Stimulated activated effector memory CD8-positive, alpha-beta T cell treated with anti-CD3 and anti-CD28 coated beads, Interleukin-12 subunit alpha, Interleukin-12 subunit beta, amount 100 ng/mL, for 72 hours (primary cell): Measurements from ENCODE around the gene OAF.
A peak's percentile ranks its signal among the peaks of the same experiment; 100 is the strongest.
"Not testable (repeated sequence)": the region's sequence is repeated elsewhere in the genome, so short reads cannot be mapped to it uniquely, and the experiment has no call there.

ENCODE experiments used
- ATAC-seq: fragments of 150-1000 bp; cut with Tn5 transposase; 2 replicates; pipeline ENCODE4 v1.10.0; 2021
- DNase-seq, 2 donors: peaks; one replicate each; pipeline ENCODE4 v3.0.0; 2021 to 2022; ENCODE audit warnings: low spot score in 2 of 2
- H3K27ac Mint-ChIP-seq: one replicate; pipeline ENCODE4 v1.8.0; 2022; ENCODE audit warnings: mild to moderate bottlenecking, mixed read lengths
- H3K36me3 Mint-ChIP-seq: one replicate; pipeline ENCODE4 v1.8.0; 2022; ENCODE audit warnings: mild to moderate bottlenecking, mixed read lengths
- H3K4me1 Mint-ChIP-seq: one replicate; pipeline ENCODE4 v1.8.0; 2022; ENCODE audit warnings: mixed read lengths
- H3K4me3 Mint-ChIP-seq: one replicate; pipeline ENCODE4 v1.8.0; 2022; ENCODE audit warnings: mild to moderate bottlenecking, mixed read lengths
- H3K9me3 Mint-ChIP-seq: one replicate; pipeline ENCODE4 v1.8.0; 2022; ENCODE audit warnings: mixed read lengths

Gene OAF

GRCh38 chr11:120210626-120211521 lies at the start of gene OAF:
OAF (plus strand) TSS chr11:120211032; CDS start chr11:120211280, 248 bp downstream.
- Mint-ChIP-seq H3K36me3 (no peaks in the 10 kb centered on the region), H3K27ac (peak within 1 kb of the TSS; percentile 67), H3K9me3 (no peaks in the 10 kb centered on the region), H3K4me3 (peak within 1 kb of the TSS; percentile 93), H3K4me1 (peaks cover 20% of the 10 kb centered on the region)
- peak; percentile 88 for ATAC-seq
- peak; percentile 27 to 79 for DNase-seq

- H3K4me3 Mint-ChIP-seq: no peak overlapping the region
- peaks cover 8% of the 10 kb centered on the region for H3K9me3 Mint-ChIP-seq
- H3K27ac Mint-ChIP-seq: no peak overlapping the region
- H3K36me3 Mint-ChIP-seq: no peaks in the 10 kb centered on the region
- DNase-seq (peak in 1 of 2 donors; percentile 43), ATAC-seq (no peak)
- peaks cover 4% of the 10 kb centered on the region for H3K4me1 Mint-ChIP-seq
Observed at GRCh38 chr11:120167659-120168058, 43.2 kb upstream of the OAF start.

GRCh38 chr11:120168108-120168959 lies 42.5 kb upstream of the OAF start:
- Mint-ChIP-seq H3K4me3 (peak overlapping the region; percentile 61), H3K9me3 (peaks cover 8% of the 10 kb centered on the region), H3K27ac (no peak overlapping the region), H3K36me3 (no peaks in the 10 kb centered on the region), H3K4me1 (peaks cover 4% of the 10 kb centered on the region)
- ATAC-seq (no peak), DNase-seq (peak in 1 of 2 donors; percentile 33)

DNA sequence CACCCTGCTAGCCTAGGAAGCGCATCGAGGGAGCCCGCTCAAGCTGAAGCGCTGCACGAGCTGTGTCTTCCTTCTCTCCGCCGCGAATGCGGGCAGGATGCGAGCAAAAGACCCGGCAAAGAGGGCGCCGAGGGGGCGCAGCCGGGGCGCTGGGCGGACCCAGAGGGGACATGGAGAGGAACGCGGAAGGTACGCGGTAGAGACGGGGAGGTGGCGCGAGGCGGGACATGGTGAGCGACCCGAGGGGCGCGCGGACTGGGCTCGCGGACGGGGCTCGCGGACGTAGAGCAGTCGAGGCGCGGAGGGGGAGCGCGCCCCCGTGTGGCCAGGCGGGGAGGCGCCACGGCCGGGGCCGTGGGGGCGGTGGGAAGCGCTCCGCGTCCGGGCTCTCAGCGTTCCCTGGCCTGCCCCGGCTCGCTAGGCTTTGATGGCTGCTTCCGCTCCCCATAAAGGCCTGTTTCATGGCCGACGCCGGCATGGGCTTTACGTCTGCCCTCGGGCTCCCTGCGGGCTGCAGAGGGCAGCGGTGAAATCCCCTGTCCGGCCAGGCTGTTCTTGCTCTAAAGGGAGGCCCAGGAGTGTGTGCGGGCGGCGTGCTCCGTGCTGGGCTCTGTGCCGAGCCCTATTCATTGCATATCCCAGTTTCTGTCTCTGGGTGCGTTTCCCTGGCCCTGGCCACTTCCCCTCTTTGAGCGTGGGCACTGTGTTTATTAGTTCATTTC lies 41.7 kb upstream of the OAF start:
- ATAC-seq (peak; percentile 81), DNase-seq (peak; percentile 60 to 82)
- Mint-ChIP-seq H3K36me3 (no peaks in the 10 kb centered on the region), H3K9me3 (peaks cover 8% of the 10 kb centered on the region), H3K4me3 (peak overlapping the region; percentile 61), H3K27ac (no peak overlapping the region), H3K4me1 (peaks cover 4% of the 10 kb centered on the region)

DNA sequence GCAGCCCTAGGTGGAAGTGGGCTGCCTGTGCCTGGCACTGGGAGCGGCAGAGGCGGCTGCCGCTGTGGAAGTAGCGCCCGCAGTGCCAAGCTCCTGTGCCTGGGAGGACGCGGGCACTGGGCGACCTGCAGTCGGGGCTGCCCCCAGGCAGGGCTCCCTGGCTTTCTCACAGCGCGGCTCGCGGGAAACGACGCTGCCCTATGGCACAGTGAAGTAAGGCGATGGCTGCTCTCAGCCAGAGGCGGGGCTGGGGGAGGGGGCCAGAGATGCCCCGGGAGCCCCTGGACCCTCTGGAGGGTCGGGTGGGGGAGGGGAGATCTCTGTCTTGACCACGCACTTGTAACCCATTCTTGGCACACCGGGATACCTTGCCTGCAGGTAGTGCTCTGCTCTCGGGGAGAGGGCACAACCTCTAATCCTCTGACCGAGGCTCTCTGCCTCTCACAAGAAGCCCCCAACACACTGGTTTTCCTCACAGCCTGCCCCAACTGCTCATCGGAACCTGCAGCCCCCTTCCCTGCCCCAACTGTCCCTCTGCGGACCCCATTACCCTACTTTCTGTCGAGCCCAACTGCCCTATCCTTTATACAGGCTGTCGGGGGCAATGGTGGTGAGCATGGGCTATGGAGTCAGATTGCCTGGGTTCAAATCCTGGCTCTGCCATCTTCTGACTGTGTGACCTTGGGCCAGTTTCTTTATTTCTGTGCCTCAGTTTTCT lies 40.7 kb upstream of the OAF start:
- H3K9me3 Mint-ChIP-seq: peaks cover 6% of the 10 kb centered on the region
- ATAC-seq (no peak), DNase-seq (peak in 1 of 2 donors; percentile 44)
- H3K4me3 Mint-ChIP-seq: no peak overlapping the region
- no peaks in the 10 kb centered on the region for H3K36me3 Mint-ChIP-seq
- no peak overlapping the region for H3K27ac Mint-ChIP-seq
- H3K4me1 Mint-ChIP-seq: peaks cover 4% of the 10 kb centered on the region

DNA sequence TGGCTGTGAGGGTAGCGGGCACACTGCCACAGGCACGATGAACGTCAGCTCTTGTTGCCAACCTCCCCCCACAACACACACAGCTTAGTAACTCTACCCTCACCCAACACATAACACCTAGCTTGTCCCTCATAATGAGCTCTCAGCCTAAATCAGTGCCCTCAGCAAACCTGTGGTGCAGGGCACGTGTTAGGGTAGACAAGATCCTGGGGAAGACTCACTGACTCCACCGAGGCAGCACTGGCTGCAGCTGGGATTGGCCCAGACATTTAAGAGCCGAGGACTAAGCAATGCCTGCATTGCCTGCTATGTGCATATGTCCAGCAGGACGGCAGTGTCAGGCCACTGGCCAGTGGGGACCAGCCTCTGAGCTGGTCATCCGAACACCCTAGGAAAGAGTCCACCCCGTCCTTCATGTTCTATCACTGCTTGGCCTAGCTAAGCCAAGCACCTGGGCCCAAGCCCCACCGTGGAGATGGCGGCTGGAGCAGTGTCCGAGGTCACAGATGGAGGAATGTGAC lies 40.0 kb upstream of the OAF start:
- Mint-ChIP-seq H3K9me3 (peaks cover 1% of the 10 kb centered on the region), H3K4me3 (no peak overlapping the region), H3K4me1 (peaks cover 4% of the 10 kb centered on the region), H3K27ac (no peak overlapping the region), H3K36me3 (no peaks in the 10 kb centered on the region)
- ATAC-seq (no peak), DNase-seq (no peak)

DNA sequence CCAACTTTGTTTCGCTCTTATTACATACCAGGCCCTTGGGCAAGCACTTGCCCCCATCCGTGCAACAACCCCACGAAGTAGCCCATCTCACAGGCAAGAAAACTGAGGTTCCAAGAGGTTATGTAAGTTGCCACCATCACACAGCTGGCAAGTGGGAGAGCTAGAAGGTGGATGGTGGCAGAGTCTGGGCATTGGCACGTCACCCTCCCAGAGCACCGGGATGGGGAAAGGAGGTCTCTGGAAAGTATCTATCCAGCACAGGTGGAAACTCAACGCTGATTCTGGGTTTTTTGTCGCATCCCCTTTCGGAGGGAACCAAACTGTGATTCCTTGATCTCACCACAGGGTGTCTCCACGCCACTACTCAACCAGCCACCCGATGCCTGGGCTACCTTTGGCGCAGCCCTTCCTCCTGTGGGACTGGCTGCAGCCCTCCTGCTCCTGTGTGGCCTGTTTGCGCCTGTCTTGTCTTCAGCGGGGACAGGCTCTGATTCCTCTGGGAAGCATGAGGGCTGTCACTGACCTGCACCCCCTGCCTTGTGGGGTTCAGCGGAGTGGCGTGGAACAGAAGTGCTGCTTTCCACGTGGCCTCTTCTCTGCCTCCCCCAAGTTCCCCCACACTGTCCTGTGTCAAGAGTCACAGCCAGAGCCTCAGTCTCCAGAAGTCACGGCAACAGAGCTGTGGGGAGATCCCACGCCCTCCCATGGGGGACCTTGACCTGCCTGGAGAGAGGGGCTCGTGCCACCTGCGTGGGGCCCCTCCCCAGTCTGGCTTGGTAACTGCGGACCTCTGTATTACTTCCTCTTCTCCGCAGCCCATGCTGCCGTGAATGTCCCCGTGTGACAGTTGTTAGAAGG lies 38.5 kb upstream of the OAF start:
- Mint-ChIP-seq H3K27ac (no peak overlapping the region), H3K4me1 (peaks cover 4% of the 10 kb centered on the region), H3K4me3 (no peak overlapping the region), H3K36me3 (no peaks in the 10 kb centered on the region), H3K9me3 (no peaks in the 10 kb centered on the region)
- DNase-seq (peak; percentile 16 to 67), ATAC-seq (peak; percentile 62)

DNA sequence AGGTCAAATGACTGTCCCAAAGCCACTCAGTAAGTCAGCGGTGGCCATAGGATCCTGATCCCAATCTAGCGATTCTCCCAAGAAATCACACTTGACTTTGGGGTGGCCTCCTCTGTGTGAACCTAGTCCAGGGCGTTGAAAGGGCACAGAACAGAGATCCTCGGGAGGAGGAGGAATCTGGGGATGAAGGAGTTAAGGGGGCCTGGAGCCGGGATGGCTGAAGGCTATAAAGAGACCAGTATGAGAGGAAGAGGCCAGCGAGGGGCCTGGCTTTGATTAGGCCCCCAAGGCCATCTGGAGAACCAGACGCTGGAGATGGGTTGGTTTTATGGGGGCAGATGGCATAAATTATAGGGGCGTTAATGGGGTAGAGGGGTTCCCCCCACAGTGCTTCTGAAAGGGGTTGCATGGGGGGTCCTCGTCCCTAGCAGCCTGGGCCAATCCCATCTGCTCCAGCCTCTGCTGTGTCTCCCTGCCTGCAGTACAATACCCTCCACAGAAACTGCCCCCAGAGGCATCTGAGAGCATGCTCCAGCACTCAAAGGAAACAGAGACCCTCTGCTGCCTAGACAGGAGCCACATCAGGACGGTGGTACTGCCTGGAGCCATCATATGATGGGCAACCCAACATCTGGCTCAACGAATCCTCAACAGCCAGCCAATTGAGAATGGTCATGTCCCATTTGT lies 37.7 kb upstream of the OAF start:
- DNase-seq: peak in 1 of 2 donors; percentile 42
- peaks cover 4% of the 10 kb centered on the region for H3K4me1 Mint-ChIP-seq
- no peak overlapping the region for H3K4me3 Mint-ChIP-seq
- H3K27ac Mint-ChIP-seq: no peak overlapping the region
- no peaks in the 10 kb centered on the region for H3K9me3 Mint-ChIP-seq
- no peak for ATAC-seq
- no peaks in the 10 kb centered on the region for H3K36me3 Mint-ChIP-seq

DNA sequence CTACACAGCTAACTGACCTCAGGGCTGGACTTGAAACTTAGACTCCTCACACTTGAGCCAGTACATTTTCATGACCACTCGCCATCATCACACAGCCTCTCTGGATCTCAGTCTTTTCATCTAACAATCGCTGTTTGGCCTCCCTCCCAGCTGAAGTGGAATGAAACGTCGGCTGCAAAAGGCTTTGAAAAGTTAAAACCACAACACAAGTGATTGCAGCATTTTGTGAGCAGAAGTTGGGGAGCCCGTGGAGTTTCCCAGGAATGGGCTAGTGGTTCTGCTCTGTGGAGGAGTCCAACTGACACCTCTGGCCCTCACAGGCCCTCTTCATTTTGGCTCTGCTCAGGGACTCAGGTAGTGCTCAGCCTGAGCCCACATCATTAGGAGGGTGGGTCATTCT lies 37.0 kb upstream of the OAF start:
- DNase-seq (peak in 1 of 2 donors; percentile 35), ATAC-seq (no peak)
- H3K36me3 Mint-ChIP-seq: no peaks in the 10 kb centered on the region
- H3K27ac Mint-ChIP-seq: no peak overlapping the region
- no peaks in the 10 kb centered on the region for H3K9me3 Mint-ChIP-seq
- no peak overlapping the region for H3K4me3 Mint-ChIP-seq
- H3K4me1 Mint-ChIP-seq: peaks cover under 1% of the 10 kb centered on the region

- Mint-ChIP-seq H3K36me3 (no peaks in the 10 kb centered on the region), H3K4me3 (no peak overlapping the region), H3K4me1 (no peaks in the 10 kb centered on the region), H3K9me3 (no peaks in the 10 kb centered on the region), H3K27ac (no peak overlapping the region)
- no peak for ATAC-seq
- peak in 1 of 2 donors; percentile 29 for DNase-seq
Observed at GRCh38 chr11:120174866-120175265, 36.0 kb upstream of the OAF start.

GRCh38 chr11:120178561-120179056 lies 32.2 kb upstream of the OAF start:
- no peak overlapping the region for H3K4me3 Mint-ChIP-seq
- DNase-seq (peak in 1 of 2 donors; percentile 37), ATAC-seq (no peak)
- H3K9me3 Mint-ChIP-seq: no peaks in the 10 kb centered on the region
- H3K27ac Mint-ChIP-seq: no peak overlapping the region
- H3K36me3 Mint-ChIP-seq: no peaks in the 10 kb centered on the region
- no peaks in the 10 kb centered on the region for H3K4me1 Mint-ChIP-seq

GRCh38 chr11:120179057-120179672 lies 31.7 kb upstream of the OAF start:
- H3K36me3 Mint-ChIP-seq: no peaks in the 10 kb centered on the region
- no peaks in the 10 kb centered on the region for H3K9me3 Mint-ChIP-seq
- no peak overlapping the region for H3K4me3 Mint-ChIP-seq
- ATAC-seq (no peak), DNase-seq (no peak)
- no peak overlapping the region for H3K27ac Mint-ChIP-seq
- no peaks in the 10 kb centered on the region for H3K4me1 Mint-ChIP-seq

GRCh38 chr11:120180063-120180462 lies 30.8 kb upstream of the OAF start:
- H3K27ac Mint-ChIP-seq, H3K9me3 Mint-ChIP-seq, H3K4me1 Mint-ChIP-seq, H3K4me3 Mint-ChIP-seq, H3K36me3 Mint-ChIP-seq, ATAC-seq, DNase-seq: not testable (repeated sequence)
